ENCODE data around the gene TRIM2.

The TRIM2 gene

DNA sequence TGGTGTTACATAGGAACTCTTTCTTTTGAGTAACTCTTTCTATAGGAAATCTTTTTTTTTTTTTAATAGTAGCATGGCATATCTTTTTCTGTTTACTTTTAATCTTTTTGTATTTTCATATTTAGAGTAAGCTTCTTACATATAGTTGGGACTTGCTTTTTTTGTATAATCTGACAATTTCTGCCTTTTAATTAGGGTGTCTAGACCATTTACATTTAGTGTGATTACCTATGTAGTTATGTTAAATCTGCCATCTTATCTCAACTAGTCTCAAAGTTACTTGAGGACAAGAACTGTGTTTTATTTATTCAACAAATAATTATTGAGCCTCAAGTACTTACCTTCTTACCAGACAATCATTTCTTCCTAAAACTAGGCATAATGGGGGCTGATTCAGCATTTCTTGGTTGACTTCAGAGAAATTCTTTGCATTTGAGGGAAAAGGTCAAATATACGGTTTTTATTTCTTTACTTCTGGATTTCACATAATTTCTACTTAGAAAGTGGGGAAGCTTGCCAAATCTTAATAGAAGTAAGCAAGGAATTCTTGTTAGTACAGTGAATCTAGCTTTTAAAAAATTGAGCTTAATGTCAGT, 168.8 kb downstream of the TRIM2 start:
- DNase-seq = no peak

DNA sequence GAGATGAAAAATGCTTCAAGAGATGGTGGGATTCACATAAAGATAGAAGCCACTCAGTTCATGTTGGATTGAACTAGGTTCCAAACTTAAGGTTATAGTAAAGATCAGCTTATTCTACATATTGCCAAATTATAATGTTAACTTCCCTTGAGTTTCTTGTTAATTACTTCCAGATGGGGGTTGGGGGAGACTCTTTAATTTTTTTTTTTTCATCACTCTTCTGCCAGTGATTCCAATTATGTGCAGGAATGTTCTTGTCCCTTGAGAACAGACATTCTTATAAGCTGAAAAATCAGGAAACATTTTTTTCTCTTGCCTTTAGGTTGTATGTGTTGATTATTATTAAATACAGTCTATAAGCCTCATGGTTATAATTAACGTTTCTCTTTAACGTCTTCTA, 170.2 kb downstream of the TRIM2 start:
- no peak for DNase-seq

DNA sequence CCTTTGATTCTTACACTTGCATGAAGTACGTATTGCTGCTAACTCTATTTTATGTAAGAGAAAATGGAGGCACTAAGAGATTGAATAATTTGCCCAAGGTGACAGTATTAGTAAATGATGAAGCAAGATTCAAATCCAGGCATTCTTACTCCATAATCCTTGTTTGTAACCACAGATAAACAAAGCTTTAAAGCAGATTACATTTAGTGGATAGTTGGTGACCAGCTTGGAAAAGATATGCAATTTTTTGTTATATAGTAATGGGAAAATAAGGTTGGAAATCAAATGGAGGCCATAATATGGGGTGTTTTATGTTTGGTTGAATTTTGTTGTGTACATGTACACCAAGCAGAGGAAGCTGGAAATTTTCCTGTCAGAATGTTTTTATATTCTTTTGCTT, 171.1 kb downstream of the TRIM2 start:
- DNase-seq = no peak

DNA sequence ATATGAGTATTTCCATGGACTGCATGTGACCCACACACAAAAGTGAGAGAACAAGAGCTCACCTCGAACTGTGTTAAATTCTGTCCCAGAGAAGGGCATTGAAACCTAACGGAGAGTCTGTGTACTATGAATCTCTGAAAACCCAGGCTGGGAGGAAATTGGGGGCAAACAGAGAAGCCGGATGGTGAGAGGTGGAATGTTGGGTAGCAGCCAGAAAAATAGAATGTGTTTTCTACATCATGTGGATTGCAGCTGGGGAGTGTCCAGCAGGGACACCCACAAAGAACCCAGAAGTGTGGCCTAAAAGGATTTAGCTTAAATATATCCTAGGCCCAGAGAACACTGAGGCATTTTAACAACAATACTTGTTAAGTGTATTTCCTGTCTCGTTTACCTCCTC, 178.9 kb downstream of the TRIM2 start:
- no peak for DNase-seq

DNA sequence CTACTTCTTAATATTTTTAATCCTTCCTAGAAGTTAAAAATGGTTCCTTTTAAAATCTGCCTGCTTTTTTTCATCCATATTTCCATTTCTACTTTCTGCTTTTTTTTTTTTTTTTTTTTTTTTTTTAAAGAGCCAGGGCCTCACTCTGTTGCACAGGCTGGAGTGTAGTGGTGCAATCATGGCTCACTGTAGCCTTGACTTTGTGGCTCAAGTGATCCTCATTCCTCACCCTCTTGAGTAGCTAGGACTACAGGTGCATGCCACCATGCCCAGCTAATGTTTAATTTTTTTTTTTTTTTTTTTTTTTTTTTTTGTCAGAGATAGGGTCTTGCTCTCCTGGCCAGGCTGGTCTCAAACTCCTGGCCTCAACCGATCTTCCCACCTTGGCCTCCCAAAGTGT, 179.9 kb downstream of the TRIM2 start:
- DNase-seq = no peak

DNA sequence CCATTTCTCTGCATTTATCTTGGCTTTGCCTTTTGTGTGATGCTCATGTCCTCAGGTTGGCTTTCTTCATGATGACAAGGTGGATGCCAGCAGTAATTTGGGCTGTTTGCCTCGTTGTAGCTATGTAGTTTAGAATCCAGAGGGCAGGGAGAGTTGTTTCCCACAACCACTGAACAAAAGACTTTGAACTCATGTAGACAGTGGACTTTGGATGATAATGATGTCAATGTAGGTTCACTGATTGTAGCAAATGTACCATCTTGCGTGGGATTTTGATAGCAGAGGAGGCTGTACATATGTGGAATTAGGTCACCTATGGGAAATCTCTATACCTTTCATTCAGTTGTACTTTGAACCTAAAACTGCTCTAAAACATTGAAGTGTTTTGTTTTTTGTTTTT, 181.5 kb downstream of the TRIM2 start:
- no peak for DNase-seq

DNA sequence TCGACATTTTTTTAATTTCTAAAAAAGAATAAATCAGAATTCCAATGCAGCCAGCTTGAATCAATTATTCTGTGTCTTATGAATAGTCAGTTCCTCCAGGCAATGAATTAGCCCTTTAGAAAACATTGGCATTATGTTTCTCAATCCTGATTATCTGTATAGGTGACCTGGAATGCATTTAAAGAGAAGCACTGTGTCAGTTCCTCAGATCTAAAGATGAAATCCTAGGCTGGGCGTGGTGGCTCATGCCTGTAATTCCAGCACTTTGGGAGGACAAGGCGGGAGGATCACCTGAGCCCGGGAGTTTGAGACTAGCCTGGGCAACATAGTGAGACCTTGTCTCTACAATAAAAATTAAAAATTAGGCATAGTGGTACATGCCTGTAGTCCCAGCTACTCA, 183.7 kb downstream of the TRIM2 start:
- no peak for DNase-seq

Measured in hypothalamus (tissue), 51 donors.